HepG2 (cell line): ENCODE data around the gene GIMAP8. TPM values are rescaled to one million over a fixed set of nuclear protein-coding genes. Genes with fewer than 3 reads are reported as not detected.

Experiments used
- ATAC-seq: fragments of 200-7000 bp; cut with Tn5 transposase; 3 replicates; pipeline ENCODE4 v1.9.1; 2020; ENCODE audit warnings: mild to moderate bottlenecking, moderate library complexity
- BruUV-seq: library from RNA; stranded (reverse); fragments of 400-500 nt; replicated peaks from 2 replicates; lab custom pipeline; 2021; lab: Mats Ljungman, UMichigan
- CTCF ChIA-PET: fragments of 300-600 bp; formaldehyde crosslinking; extraction: SDS; loops from one replicate; lab custom pipeline; 2021; ENCODE audit warnings: low total read pairs, inconsistent platforms, low intra/inter-chr PET ratio; lab: Yijun Ruan, JAX
- POLR2A ChIA-PET: fragments of 350-600 bp; sonication (Branson Sonifier 250); formaldehyde crosslinking; loops from one replicate; lab custom pipeline; 2020; ENCODE audit warnings: antibody characterized with exemption, inconsistent platforms; lab: Yijun Ruan, JAX
- DNase-seq: peaks from one replicate; pipeline ENCODE4 v3.0.0-alpha.2; 2015; ENCODE audit warnings: low spot score
- FAIRE-seq: peaks from 3 replicates; lab custom pipeline; 2011; peaks lifted over from hg19 to GRCh38; lab: Jason Lieb, UNC
- H2AFZ ChIP-seq: one replicate; pipeline ENCODE4 v1.6.1; 2011; ENCODE audit warnings: low read length, inconsistent platforms
- H3K27ac ChIP-seq: fragments of 300-600 bp; 3 replicates; pipeline ENCODE4 v1.8.0; 2011; ENCODE audit warnings: mixed run types, mild to moderate bottlenecking, mixed read lengths, low read length, inconsistent platforms; ENCODE audit not compliant: insufficient read depth; ENCODE audit errors: extremely low read length
- H3K27me3 ChIP-seq, 2 experiments: fragments of 200-600 bp in 1 of 2; 2 replicates in 1 of 2; 3 replicates in 1 of 2; pipeline versions ENCODE4 v1.6.0 to v1.8.0; 2011; ENCODE audit warnings: low read length in 2 of 2, mild to moderate bottlenecking in 2 of 2, moderate library complexity in 2 of 2, inconsistent platforms in 1 of 2; ENCODE audit not compliant: insufficient read depth in 2 of 2, control insufficient read depth in 1 of 2
- H3K36me3 ChIP-seq, 2 experiments: fragments of 200-600 bp in 1 of 2; replicated peaks in 1 of 2; 2 replicates in 1 of 2; 3 replicates in 1 of 2; pipeline versions ENCODE4 v1.5.1 to v1.8.0; 2011; ENCODE audit warnings: low read length in 2 of 2, inconsistent platforms in 1 of 2; ENCODE audit not compliant: insufficient read depth in 2 of 2, control insufficient read depth in 1 of 2
- H3K4me1 ChIP-seq: 2 replicates; pipeline ENCODE4 v1.5.1; 2012; ENCODE audit warnings: low read length, inconsistent platforms; ENCODE audit not compliant: insufficient read depth
- H3K4me2 ChIP-seq: 2 replicates; pipeline ENCODE4 v1.6.0; 2011; ENCODE audit warnings: low read depth, low read length, inconsistent platforms
- H3K4me3 ChIP-seq, 3 experiments: fragments of 200-600 bp in 1 of 3; sonication (generic), shearing (Covaris generic) in 1 of 3; replicated peaks in 1 of 3; 2 replicates each; pipeline ENCODE4 v1.5.1; 2011 to 2016; ENCODE audit warnings: low read length in 3 of 3, inconsistent platforms in 2 of 3, low read depth in 2 of 3, mild to moderate bottlenecking in 2 of 3, control low read depth in 1 of 3, mixed read lengths in 1 of 3; ENCODE audit not compliant: insufficient read depth in 1 of 3
- H3K79me2 ChIP-seq: one replicate; pipeline ENCODE4 v1.6.1; 2011; ENCODE audit warnings: low read length, inconsistent platforms; ENCODE audit not compliant: insufficient read depth
- H3K9ac ChIP-seq: 2 replicates; pipeline ENCODE4 v1.6.0; 2011; ENCODE audit warnings: mild to moderate bottlenecking, low read depth, low read length, inconsistent platforms; ENCODE audit not compliant: insufficient read depth
- H3K9me3 ChIP-seq: 2 replicates; pipeline ENCODE4 v1.5.1; 2012; ENCODE audit warnings: mild to moderate bottlenecking, low read length
- H4K20me1 ChIP-seq: 2 replicates; pipeline ENCODE4 v1.6.0; 2011; ENCODE audit warnings: inconsistent platforms, mild to moderate bottlenecking, low read length, moderate library complexity; ENCODE audit not compliant: insufficient read depth
- CBX5 ChIP-seq: sonication (generic); formaldehyde crosslinking; IDR thresholded peaks from 2 replicates; pipeline ENCODE4 v1.4.0; 2020; ENCODE audit warnings: missing genetic modification reagents, borderline replicate concordance
- CHD2 ChIP-seq: IDR thresholded peaks from 2 replicates; pipeline ENCODE4 v1.6.1; 2011; ENCODE audit warnings: low read depth, low read length, improper control_type of control experiment
- GLI4 ChIP-seq: sonication (generic); formaldehyde crosslinking; IDR thresholded peaks from 2 replicates; pipeline ENCODE4 v1.5.1; 2020; ENCODE audit warnings: missing genetic modification reagents, mild to moderate bottlenecking, moderate library complexity, borderline replicate concordance
- HNF4G ChIP-seq, 2 experiments: sonication (generic) in 1 of 2; formaldehyde crosslinking in 1 of 2; IDR thresholded peaks; 2 replicates each; pipeline versions ENCODE4 v1.4.0 to v1.6.1; 2011 to 2020; ENCODE audit warnings: borderline replicate concordance in 2 of 2, low read depth in 2 of 2, mild to moderate bottlenecking in 2 of 2, low read length in 1 of 2, missing genetic modification reagents in 1 of 2, moderate library complexity in 1 of 2
- HNRNPL ChIP-seq: fragments of 200-400 bp; formaldehyde crosslinking; IDR thresholded peaks from 2 replicates; pipeline ENCODE4 v1.6.1; 2017; ENCODE audit warnings: mild to moderate bottlenecking, low read depth, low read length
- HOXA3 ChIP-seq: sonication (generic); formaldehyde crosslinking; IDR thresholded peaks from 2 replicates; pipeline ENCODE4 v1.5.0; 2020; ENCODE audit warnings: missing genetic modification reagents
- IKZF4 ChIP-seq: sonication (generic); formaldehyde crosslinking; IDR thresholded peaks from 2 replicates; pipeline ENCODE4 v1.5.1; 2020; ENCODE audit warnings: borderline replicate concordance, mild to moderate bottlenecking, low read depth, missing genetic modification reagents; ENCODE audit errors: not compliant biosample characterization
- MED1 ChIP-seq: sonication (generic); formaldehyde crosslinking; IDR thresholded peaks from 2 replicates; pipeline ENCODE4 v1.4.0; 2020; ENCODE audit warnings: missing genetic modification reagents
- MXI1 ChIP-seq: IDR thresholded peaks from 3 replicates; pipeline ENCODE4 v1.6.1; 2012; ENCODE audit warnings: low read depth, low read length, inconsistent platforms, borderline replicate concordance
- PHF21A ChIP-seq: sonication (generic); formaldehyde crosslinking; IDR thresholded peaks from 2 replicates; pipeline ENCODE4 v1.5.0; 2020; ENCODE audit warnings: mild to moderate bottlenecking, missing genetic modification reagents
- POLR2A ChIP-seq, 2 experiments: IDR thresholded peaks; 2 replicates each; pipeline ENCODE4 v1.6.1; 2011; ENCODE audit warnings: low read depth in 2 of 2, low read length in 2 of 2, mild to moderate bottlenecking in 1 of 2, moderate library complexity in 1 of 2; ENCODE audit not compliant: insufficient read depth in 1 of 2
- SNAPC2 ChIP-seq: sonication (generic); formaldehyde crosslinking; IDR thresholded peaks from 2 replicates; pipeline ENCODE4 v1.8.1; 2022; ENCODE audit warnings: mild to moderate bottlenecking, missing genetic modification reagents
- SRF ChIP-seq: IDR thresholded peaks from 2 replicates; pipeline ENCODE4 v1.6.1; 2011; ENCODE audit warnings: mild to moderate bottlenecking, low read depth, low read length, moderate library complexity
- SRSF4 ChIP-seq: fragments of 200-400 bp; formaldehyde crosslinking; IDR thresholded peaks from one replicate; pipeline ENCODE4 v1.6.1; 2018; ENCODE audit warnings: mild to moderate bottlenecking, low read depth, low read length, moderate library complexity; ENCODE audit not compliant: poor library complexity, severe bottlenecking
- ZNF138 ChIP-seq: sonication (generic); formaldehyde crosslinking; IDR thresholded peaks from 2 replicates; pipeline ENCODE4 v1.5.0; 2020; ENCODE audit warnings: mild to moderate bottlenecking, low read depth, missing genetic modification reagents
- ZNF263 ChIP-seq: sonication (generic); formaldehyde crosslinking; IDR thresholded peaks from 2 replicates; pipeline ENCODE4 v1.4.0; 2020; ENCODE audit warnings: missing genetic modification reagents
- ZNF703 ChIP-seq: sonication (generic); formaldehyde crosslinking; IDR thresholded peaks from 2 replicates; pipeline ENCODE4 v1.5.1; 2020; ENCODE audit warnings: missing genetic modification reagents, mild to moderate bottlenecking, moderate library complexity, borderline replicate concordance
- ZSCAN25 ChIP-seq: sonication (generic); formaldehyde crosslinking; IDR thresholded peaks from 2 replicates; pipeline ENCODE4 v1.8.0; 2022; ENCODE audit warnings: mild to moderate bottlenecking, missing genetic modification reagents
- WGBS: methylation state at CpG from one replicate; pipeline ENCODE4 v1.1.6; 2017; ENCODE audit warnings: low lambda C conversion rate; 5-methylcytosine and 5-hydroxymethylcytosine counted together
- in situ Hi-C: cut with HindIII; loops from 2 replicates; pipeline ENCODE4 v1.10.0; 2017; ENCODE audit warnings: low pct_unique_long_range_greater_than_20kb; ENCODE audit not compliant: extremely low pct_ligation_motif_present
- intact Hi-C: fragments of 100-400 bp; cut with micrococcal nuclease; formaldehyde crosslinking; loops from one replicate; pipeline ENCODE4 v1.10.0; 2022; ENCODE audit not compliant: unreplicated experiment
- polyA plus RNA-seq, 8 experiments: library from polyadenylated mRNA; depleted of rRNA in 3 of 8; stranded (reverse) in 7 of 8; unstranded in 1 of 8; fragments of >200 nt; fragmentation: Illumina TruSeq in 4 of 8; extraction: Trizol in 4 of 8; gene quantifications; 2 replicates each; pipeline versions ENCODE4 v1.2.1 to v1.2.3, GENCODE V29; 2011 to 2016; ENCODE audit warnings: low read depth in 4 of 8, missing spikeins in 1 of 8, mixed read lengths in 1 of 8; ENCODE audit not compliant: insufficient read depth in 1 of 8
- total RNA-seq, 5 experiments: library from RNA; depleted of rRNA; stranded (reverse); fragments of >200 nt; fragmentation: Illumina TruSeq; extraction: Trizol; gene quantifications; 2 replicates each; pipeline ENCODE4 v1.2.3, GENCODE V29; 2016; ENCODE audit warnings: low read depth in 1 of 5
- TF ChIP-seq, protein P1 (sequence below): sonication (generic); formaldehyde crosslinking; IDR thresholded peaks from 2 replicates; pipeline ENCODE4 v1.9.0; 2022; ENCODE audit warnings: low read depth, missing genetic modification reagents
- TF ChIP-seq, protein P2 (sequence below): IDR thresholded peaks from 2 replicates; pipeline ENCODE4 v1.6.1; 2018; ENCODE audit warnings: missing genetic modification reagents
- TF ChIP-seq, protein P3 (sequence below): IDR thresholded peaks from 2 replicates; pipeline ENCODE4 v1.6.1; 2012; ENCODE audit warnings: inconsistent platforms

The GIMAP8 gene
- total and polyA plus RNA-seq, 2 of the 13 experiments (the other 11 are each of a cell fraction or from before 2014, with no cell fraction given), result not detected

DNA sequence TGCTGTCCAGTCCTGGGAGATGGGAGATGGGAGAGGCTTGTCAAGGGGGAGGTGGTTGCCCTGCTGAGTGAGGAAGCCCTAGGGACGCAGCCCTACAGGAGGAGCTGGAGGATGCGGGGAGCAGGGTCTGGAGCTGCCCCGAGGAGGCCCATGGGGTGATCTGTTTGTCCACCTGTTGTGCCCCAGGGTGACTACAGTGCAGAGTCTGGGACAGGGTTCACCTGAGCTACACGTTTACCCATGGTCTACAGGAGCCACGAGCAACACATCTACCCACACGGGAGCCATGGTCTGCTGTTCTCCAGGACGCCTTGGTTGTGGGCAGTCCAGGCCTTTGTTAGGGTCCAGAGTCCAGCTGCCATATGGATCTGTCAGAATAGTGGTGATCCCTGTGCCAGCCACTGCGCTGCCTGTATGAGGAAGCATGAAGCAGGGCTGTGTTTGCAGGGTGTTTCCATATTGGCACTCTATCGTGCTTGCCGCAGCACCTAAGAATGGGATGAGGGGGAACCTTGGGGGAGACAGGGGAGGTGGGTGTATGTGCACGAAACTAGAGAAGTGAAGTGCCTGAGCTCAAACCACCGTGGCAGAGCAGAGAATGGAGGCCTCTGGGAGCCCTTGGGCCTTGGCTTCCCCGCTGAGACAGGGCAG lies 47.6 kb upstream of the GIMAP8 start:
- POLR2A ChIA-PET, result interaction anchor here (1.0 to 8.8 kb wide), 8 partner anchors 10 to 80 kb away, joined by 3 to 181 read pairs (median 12); partner anchors contain the start of genes ACTR3C, LRRC61 and REPIN1
- intact Hi-C loops (no loop called here), in situ Hi-C loops (loop anchor here (5.0 kb wide), 1 partner anchor 60 kb away; the partner anchor contains the start of gene RARRES2)
- Histone ChIP-seq H3K4me1 (peaks cover 70% of the 10 kb centered on the region), H3K9me3 (no peaks in the 10 kb centered on the region), H3K27ac (no peak overlapping the region), H2AFZ (no peak overlapping the region), H3K4me2 (peak overlapping the region; percentile 94), H3K79me2 (no peaks in the 10 kb centered on the region), H4K20me1 (no peaks in the 10 kb centered on the region), H3K36me3 (peaks cover 0 to 8% of the 10 kb centered on the region in 2 experiments; a peak in 1 of 5 replicates), H3K27me3 (no peaks in the 10 kb centered on the region), H3K4me3 (peak overlapping the region in 1 of 3 experiments; percentile 45; a peak in 3 of 6 replicates), H3K9ac (peak overlapping the region; percentile 10; the same call in 1 of the 2 replicates)
- FAIRE-seq (no peak), DNase-seq (peak; percentile 76), ATAC-seq (peak; percentile 51)
- CTCF ChIA-PET, result no interaction called here
- no TSS peak for BruUV-seq
- WGBS, result 43% methylated on average over 7 of the region's 13 CpGs
- TF ChIP-seq SRSF4 (no peak), ZNF263 (CRISPR knock-in tag) (0 out of 2 replicates have a peak, but pooled peaks have one; percentile 58), MED1 (CRISPR knock-in tag) (0 out of 2 replicates have a peak, but pooled peaks have one; percentile 41), SRF (no peak), GLI4 (0 out of 2 replicates have a peak, but pooled peaks have one; percentile 64), MXI1 (peak; percentile 57; the same call in 1 of the 3 replicates), CHD2 (no peak), POLR2A (IDR thresholded peaks at IDR 0.05; ENCODE audit: insufficient read depth in 1 of 2, low read depth in 2 of 2, low read length in 2 of 2) (peak; percentile 28 to 48; a peak in 3 of 4 replicates), HNRNPL (peak; percentile 82; the same call in 1 of the 2 replicates), HNF4G (IDR thresholded peaks at IDR 0.05; ENCODE audit: borderline replicate concordance, low read depth, low read length) (peak; percentile 70; the same call in 1 of the 2 replicates), HNF4G (CRISPR knock-in tag; IDR thresholded peaks at IDR 0.05; ENCODE audit: borderline replicate concordance, low read depth) (peak; percentile 41; the same call in 1 of the 2 replicates), HOXA3 (peak; percentile 58; the same call in 1 of the 2 replicates), ZNF138 (CRISPR knock-in tag) (no peak), ZNF703 (CRISPR knock-in tag) (0 out of 2 replicates have a peak, but pooled peaks have one; percentile 10), SNAPC2 (CRISPR knock-in tag) (no peak), IKZF4 (peak; percentile 46), PHF21A (CRISPR knock-in tag) (0 out of 2 replicates have a peak, but pooled peaks have one; percentile 12), CBX5 (CRISPR knock-in tag) (0 out of 2 replicates have a peak, but pooled peaks have one; percentile 58), ZSCAN25 (CRISPR knock-in tag) (0 out of 2 replicates have a peak, but pooled peaks have one; percentile 37)
- TF ChIP-seq, protein P1, sequence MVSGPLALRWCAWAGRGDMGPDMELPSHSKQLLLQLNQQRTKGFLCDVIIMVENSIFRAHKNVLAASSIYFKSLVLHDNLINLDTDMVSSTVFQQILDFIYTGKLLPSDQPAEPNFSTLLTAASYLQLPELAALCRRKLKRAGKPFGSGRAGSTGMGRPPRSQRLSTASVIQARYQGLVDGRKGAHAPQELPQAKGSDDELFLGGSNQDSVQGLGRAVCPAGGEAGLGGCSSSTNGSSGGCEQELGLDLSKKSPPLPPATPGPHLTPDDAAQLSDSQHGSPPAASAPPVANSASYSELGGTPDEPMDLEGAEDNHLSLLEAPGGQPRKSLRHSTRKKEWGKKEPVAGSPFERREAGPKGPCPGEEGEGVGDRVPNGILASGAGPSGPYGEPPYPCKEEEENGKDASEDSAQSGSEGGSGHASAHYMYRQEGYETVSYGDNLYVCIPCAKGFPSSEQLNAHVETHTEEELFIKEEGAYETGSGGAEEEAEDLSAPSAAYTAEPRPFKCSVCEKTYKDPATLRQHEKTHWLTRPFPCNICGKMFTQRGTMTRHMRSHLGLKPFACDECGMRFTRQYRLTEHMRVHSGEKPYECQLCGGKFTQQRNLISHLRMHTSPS (CRISPR knock-in tag), result peak; percentile 89
- TF ChIP-seq, protein P2, sequence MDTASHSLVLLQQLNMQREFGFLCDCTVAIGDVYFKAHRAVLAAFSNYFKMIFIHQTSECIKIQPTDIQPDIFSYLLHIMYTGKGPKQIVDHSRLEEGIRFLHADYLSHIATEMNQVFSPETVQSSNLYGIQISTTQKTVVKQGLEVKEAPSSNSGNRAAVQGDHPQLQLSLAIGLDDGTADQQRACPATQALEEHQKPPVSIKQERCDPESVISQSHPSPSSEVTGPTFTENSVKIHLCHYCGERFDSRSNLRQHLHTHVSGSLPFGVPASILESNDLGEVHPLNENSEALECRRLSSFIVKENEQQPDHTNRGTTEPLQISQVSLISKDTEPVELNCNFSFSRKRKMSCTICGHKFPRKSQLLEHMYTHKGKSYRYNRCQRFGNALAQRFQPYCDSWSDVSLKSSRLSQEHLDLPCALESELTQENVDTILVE, result no peak
- TF ChIP-seq, protein P3, sequence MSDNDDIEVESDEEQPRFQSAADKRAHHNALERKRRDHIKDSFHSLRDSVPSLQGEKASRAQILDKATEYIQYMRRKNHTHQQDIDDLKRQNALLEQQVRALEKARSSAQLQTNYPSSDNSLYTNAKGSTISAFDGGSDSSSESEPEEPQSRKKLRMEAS, result 0 out of 2 replicates have a peak, but pooled peaks have one; percentile 57
